H9 (cell line): ENCODE measurements around the gene FAM43B. TPM values are rescaled to one million over a fixed set of nuclear protein-coding genes. Genes with fewer than 3 reads are reported as not detected.

Source experiments
- DNase-seq: peaks from one replicate; pipeline ENCODE4 v3.0.0-alpha.2; 2017
- H2AFZ ChIP-seq: one replicate; pipeline ENCODE4 v1.6.1; 2013; ENCODE audit warnings: mild to moderate bottlenecking, low read length, control low read depth, moderate library complexity
- H2AK5ac ChIP-seq: 2 replicates; pipeline ENCODE4 v1.6.1; 2013; ENCODE audit warnings: low read length, control low read depth, mixed read lengths; ENCODE audit not compliant: insufficient read length
- H2BK120ac ChIP-seq: one replicate; pipeline ENCODE4 v1.6.1; 2013; ENCODE audit warnings: low read depth, mild to moderate bottlenecking, low read length, control low read depth, inconsistent platforms; ENCODE audit not compliant: poor library complexity, severe bottlenecking
- H2BK12ac ChIP-seq: 2 replicates; pipeline ENCODE4 v1.6.1; 2013; ENCODE audit warnings: low read length, control low read depth, mixed read lengths, low read depth; ENCODE audit not compliant: insufficient read length
- H2BK15ac ChIP-seq: 2 replicates; pipeline ENCODE4 v1.6.1; 2013; ENCODE audit warnings: low read depth, low read length, control low read depth
- H2BK20ac ChIP-seq: one replicate; pipeline ENCODE4 v1.6.1; 2013; ENCODE audit warnings: low read depth, mild to moderate bottlenecking, low read length, control low read depth, inconsistent platforms; ENCODE audit not compliant: poor library complexity, severe bottlenecking
- H2BK5ac ChIP-seq: 2 replicates; pipeline ENCODE4 v1.6.1; 2013; ENCODE audit warnings: low read length, control low read depth, mixed read lengths; ENCODE audit not compliant: insufficient read length
- H3K14ac ChIP-seq: 2 replicates; pipeline ENCODE4 v1.6.1; 2013; ENCODE audit warnings: low read length, control low read depth; ENCODE audit not compliant: insufficient read depth
- H3K18ac ChIP-seq: 2 replicates; pipeline ENCODE4 v1.6.1; 2013; ENCODE audit warnings: low read depth, mild to moderate bottlenecking, mixed read lengths, low read length, control low read depth; ENCODE audit not compliant: insufficient read length
- H3K23ac ChIP-seq: 2 replicates; pipeline ENCODE4 v1.6.1; 2013; ENCODE audit warnings: low read length, control low read depth, mixed read lengths, low read depth; ENCODE audit not compliant: insufficient read length
- H3K23me2 ChIP-seq: 2 replicates; pipeline ENCODE4 v1.6.1; 2013; ENCODE audit warnings: low read depth, mild to moderate bottlenecking, mixed read lengths, low read length, control low read depth; ENCODE audit not compliant: insufficient read length, poor library complexity, severe bottlenecking
- H3K27ac ChIP-seq: 2 replicates; pipeline ENCODE4 v1.5.1; 2013; ENCODE audit warnings: low read length, control low read depth, mixed read lengths, low read depth; ENCODE audit not compliant: insufficient read length
- H3K27me3 ChIP-seq: 2 replicates; pipeline ENCODE4 v1.6.1; 2013; ENCODE audit warnings: low read length, control low read depth, inconsistent platforms; ENCODE audit not compliant: insufficient read depth
- H3K4ac ChIP-seq: 2 replicates; pipeline ENCODE4 v1.6.1; 2013; ENCODE audit warnings: low read depth, mild to moderate bottlenecking, control low read depth, inconsistent platforms, low read length, moderate library complexity
- H3K4me1 ChIP-seq: 2 replicates; pipeline ENCODE4 v1.6.1; 2013; ENCODE audit warnings: low read length, control low read depth, inconsistent platforms; ENCODE audit not compliant: insufficient read depth
- H3K4me2 ChIP-seq: 2 replicates; pipeline ENCODE4 v1.6.1; 2013; ENCODE audit warnings: low read length, control low read depth, mixed read lengths; ENCODE audit not compliant: insufficient read length, insufficient read depth
- H3K56ac ChIP-seq: 2 replicates; pipeline ENCODE4 v1.6.1; 2013; ENCODE audit warnings: low read depth, mild to moderate bottlenecking, mixed read lengths, low read length, control low read depth; ENCODE audit not compliant: insufficient read length
- H3K79me1 ChIP-seq: 2 replicates; pipeline ENCODE4 v1.6.1; 2013; ENCODE audit warnings: low read depth, mild to moderate bottlenecking, moderate library complexity, low read length, control low read depth, inconsistent platforms; ENCODE audit not compliant: insufficient read depth, poor library complexity, severe bottlenecking
- H3K79me2 ChIP-seq: 2 replicates; pipeline ENCODE4 v1.6.1; 2013; ENCODE audit warnings: low read length, control low read depth, inconsistent platforms; ENCODE audit not compliant: insufficient read depth
- H3K9ac ChIP-seq: 2 replicates; pipeline ENCODE4 v1.6.1; 2013; ENCODE audit warnings: low read length, control low read depth, mixed read lengths; ENCODE audit not compliant: insufficient read length; ENCODE audit errors: extremely low read depth
- H3K9me3 ChIP-seq: one replicate; pipeline ENCODE4 v1.6.1; 2013; ENCODE audit warnings: low read depth, low read length, inconsistent platforms; ENCODE audit not compliant: control insufficient read depth
- H3T11ph ChIP-seq: one replicate; pipeline ENCODE4 v1.6.1; 2013; ENCODE audit warnings: mild to moderate bottlenecking, low read length, control low read depth, inconsistent platforms
- H4K20me1 ChIP-seq: one replicate; pipeline ENCODE4 v1.6.1; 2013; ENCODE audit not compliant: control insufficient read depth, insufficient read length, insufficient read depth
- H4K5ac ChIP-seq: 2 replicates; pipeline ENCODE4 v1.6.1; 2013; ENCODE audit warnings: low read depth, mild to moderate bottlenecking, mixed read lengths, low read length, control low read depth; ENCODE audit not compliant: insufficient read length
- H4K8ac ChIP-seq: replicated peaks from 2 replicates; pipeline ENCODE4 v1.6.1; 2013; ENCODE audit warnings: low read length, control low read depth, mixed read lengths, low read depth; ENCODE audit not compliant: insufficient read length
- H4K91ac ChIP-seq: 2 replicates; pipeline ENCODE4 v1.6.1; 2013; ENCODE audit warnings: low read depth, mild to moderate bottlenecking, moderate library complexity, mixed read lengths, low read length, control low read depth; ENCODE audit not compliant: insufficient read length
- H3K27ac Mint-ChIP-seq, 3 experiments: 2 replicates in 2 of 3; 3 replicates in 1 of 3; pipeline ENCODE4 v1.8.0; 2020 to 2021; ENCODE audit warnings: mixed read lengths in 3 of 3, mild to moderate bottlenecking in 1 of 3, moderate library complexity in 1 of 3
- H3K27me3 Mint-ChIP-seq: 2 replicates; pipeline ENCODE4 v1.8.0; 2021; ENCODE audit warnings: low read depth, mild to moderate bottlenecking, moderate library complexity, mixed read lengths
- H3K36me3 Mint-ChIP-seq, 3 experiments: 2 replicates in 2 of 3; 3 replicates in 1 of 3; pipeline ENCODE4 v1.8.0; 2020 to 2021; ENCODE audit warnings: low read depth in 3 of 3, mixed read lengths in 3 of 3; ENCODE audit not compliant: insufficient read depth in 1 of 3
- H3K4me1 Mint-ChIP-seq, 2 experiments: 2 replicates each; pipeline ENCODE4 v1.8.0; 2020; ENCODE audit warnings: mixed read lengths in 2 of 2
- H3K4me3 Mint-ChIP-seq, 2 experiments: 2 replicates in 1 of 2; 3 replicates in 1 of 2; pipeline ENCODE4 v1.8.0; 2020 to 2021; ENCODE audit warnings: mild to moderate bottlenecking in 2 of 2, mixed read lengths in 2 of 2, moderate library complexity in 1 of 2
- H3K9me3 Mint-ChIP-seq, 2 experiments: 2 replicates in 1 of 2; 3 replicates in 1 of 2; pipeline ENCODE4 v1.8.0; 2020; ENCODE audit warnings: mild to moderate bottlenecking in 2 of 2, mixed read lengths in 2 of 2, moderate library complexity in 1 of 2
- WGBS: extraction: QIAGEN DNeasy Blood & Tissue Kit; methylation state at CpG from one replicate; pipeline ENCODE4 v1.1.7; 2013; ENCODE audit warnings: missing lambda C conversion rate, low lambda C conversion rate, mixed read lengths; ENCODE audit not compliant: insufficient read length; ENCODE audit errors: extremely low coverage; 5-methylcytosine and 5-hydroxymethylcytosine counted together
- total RNA-seq: library from RNA; stranded (reverse); gene quantifications from 2 replicates; pipeline ENCODE4 v1.2.1, GENCODE V29; 2021
- TF ChIP-seq, protein P1 (sequence below): fragments of 200-600 bp; sonication (generic); conservative IDR thresholded peaks from 3 replicates; pipeline ENCODE4 v1.8.0; 2021; ENCODE audit warnings: antibody characterized with exemption, mild to moderate bottlenecking

Gene FAM43B
- total RNA-seq, 1 experiment from 2014 or later, result 0.22 TPM

- Histone ChIP-seq H3K14ac (no peak overlapping the region), H2BK15ac (no peak overlapping the region), H4K5ac (no peak overlapping the region), H2AFZ (no peak overlapping the region), H3K4ac (no peak overlapping the region), H3K79me1 (no peaks in the 10 kb centered on the region), H4K91ac (no peak overlapping the region), H3K9me3 (no peaks in the 10 kb centered on the region), H3K18ac (no peak overlapping the region), H3T11ph (no peak overlapping the region), H2AK5ac (no peak overlapping the region), H2BK20ac (no peak overlapping the region), H3K4me1 (no peaks in the 10 kb centered on the region), H3K23ac (no peak overlapping the region), H3K27me3 (no peaks in the 10 kb centered on the region), H3K4me2 (no peak overlapping the region), H2BK120ac (no peak overlapping the region), H3K9ac (no peak overlapping the region), H3K27ac (no peak overlapping the region), H3K79me2 (no peaks in the 10 kb centered on the region), H3K23me2 (no peaks in the 10 kb centered on the region), H2BK5ac (no peak overlapping the region), H3K56ac (no peak overlapping the region), H4K8ac (no peak overlapping the region), H4K20me1 (no peaks in the 10 kb centered on the region), H2BK12ac (no peak overlapping the region)
- H3K27me3 Mint-ChIP-seq, result peaks cover 18% of the 10 kb centered on the region
- TF ChIP-seq, protein P1, sequence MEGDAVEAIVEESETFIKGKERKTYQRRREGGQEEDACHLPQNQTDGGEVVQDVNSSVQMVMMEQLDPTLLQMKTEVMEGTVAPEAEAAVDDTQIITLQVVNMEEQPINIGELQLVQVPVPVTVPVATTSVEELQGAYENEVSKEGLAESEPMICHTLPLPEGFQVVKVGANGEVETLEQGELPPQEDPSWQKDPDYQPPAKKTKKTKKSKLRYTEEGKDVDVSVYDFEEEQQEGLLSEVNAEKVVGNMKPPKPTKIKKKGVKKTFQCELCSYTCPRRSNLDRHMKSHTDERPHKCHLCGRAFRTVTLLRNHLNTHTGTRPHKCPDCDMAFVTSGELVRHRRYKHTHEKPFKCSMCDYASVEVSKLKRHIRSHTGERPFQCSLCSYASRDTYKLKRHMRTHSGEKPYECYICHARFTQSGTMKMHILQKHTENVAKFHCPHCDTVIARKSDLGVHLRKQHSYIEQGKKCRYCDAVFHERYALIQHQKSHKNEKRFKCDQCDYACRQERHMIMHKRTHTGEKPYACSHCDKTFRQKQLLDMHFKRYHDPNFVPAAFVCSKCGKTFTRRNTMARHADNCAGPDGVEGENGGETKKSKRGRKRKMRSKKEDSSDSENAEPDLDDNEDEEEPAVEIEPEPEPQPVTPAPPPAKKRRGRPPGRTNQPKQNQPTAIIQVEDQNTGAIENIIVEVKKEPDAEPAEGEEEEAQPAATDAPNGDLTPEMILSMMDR, result no peak
- H3K36me3 Mint-ChIP-seq, result no peaks in the 10 kb centered on the region
- no peak for DNase-seq
- no peak overlapping the region for H3K4me3 Mint-ChIP-seq
- no CpG with 5 or more reads among the region's 13 CpGs for WGBS
- H3K9me3 Mint-ChIP-seq, result no peaks in the 10 kb centered on the region
- H3K4me1 Mint-ChIP-seq, result peaks cover 8 to 9% of the 10 kb centered on the region in 2 experiments; a peak in 2 of 4 replicates
- H3K27ac Mint-ChIP-seq, result no peak overlapping the region
Observed at GRCh38 chr1:20578721-20579395, 26.5 kb downstream of the FAM43B start.
